Left renal pelvis (tissue), 4 donors: ENCODE measurements around the gene LRRC37B. TPM values are rescaled to one million over a fixed set of nuclear protein-coding genes. Genes with fewer than 3 reads are reported as not detected.
"Not testable (repeated sequence)": the region's sequence is repeated elsewhere in the genome, so short reads cannot be mapped to it uniquely, and the experiment has no call there.

ENCODE experiments used
- DNase-seq, 4 donors: peaks; one replicate each; pipeline ENCODE4 v3.0.0-alpha.2; 2013; ENCODE audit warnings: low read depth in 4 of 4, low spot score in 3 of 4
- polyA plus RNA-seq, 4 donors: library from polyadenylated mRNA; unstranded; fragments of 120-200 nt; gene quantifications; one replicate each; pipeline ENCODE4 v1.2.1, GENCODE V29; 2013; ENCODE audit not compliant: insufficient read length in 4 of 4

The LRRC37B gene
- 10 to 100 TPM; 20.3 to 28.5 (median 23.1) TPM for polyA plus RNA-seq

DNA sequence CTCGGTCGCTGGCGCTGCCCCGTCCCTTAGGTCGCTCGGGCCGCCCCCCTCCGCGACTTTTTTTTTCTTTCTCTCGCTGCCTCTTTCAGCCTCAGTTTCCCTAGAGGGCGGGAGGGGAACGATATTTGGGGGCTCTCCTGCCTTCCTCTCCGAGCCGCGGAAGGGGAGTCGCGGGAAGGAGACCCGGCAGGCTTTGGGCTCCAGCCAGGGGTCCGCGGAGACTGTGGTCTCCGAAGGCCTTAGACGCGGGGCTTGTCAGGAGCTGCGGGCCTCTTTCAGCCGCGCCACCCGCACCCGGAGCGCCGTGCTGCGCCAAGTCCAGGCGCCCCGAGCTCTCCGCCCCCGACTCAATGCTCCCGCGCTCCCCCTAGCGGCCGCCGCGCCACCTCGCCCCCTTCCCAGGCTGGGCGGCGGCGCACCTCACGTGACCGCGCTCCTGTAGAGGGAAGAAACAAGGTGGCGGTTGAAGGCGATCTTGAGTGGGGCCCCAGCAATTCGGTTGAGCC is at the start of gene LRRC37B:
TSS of gene LRRC37B (plus strand) at position 427 of the 506 bp plus-strand sequence. CDS start 14,010 bp downstream, outside the sequence.
- DNase-seq, result peak in 3 of 4 donors; percentile 48 to 69 (median 55)

DNA sequence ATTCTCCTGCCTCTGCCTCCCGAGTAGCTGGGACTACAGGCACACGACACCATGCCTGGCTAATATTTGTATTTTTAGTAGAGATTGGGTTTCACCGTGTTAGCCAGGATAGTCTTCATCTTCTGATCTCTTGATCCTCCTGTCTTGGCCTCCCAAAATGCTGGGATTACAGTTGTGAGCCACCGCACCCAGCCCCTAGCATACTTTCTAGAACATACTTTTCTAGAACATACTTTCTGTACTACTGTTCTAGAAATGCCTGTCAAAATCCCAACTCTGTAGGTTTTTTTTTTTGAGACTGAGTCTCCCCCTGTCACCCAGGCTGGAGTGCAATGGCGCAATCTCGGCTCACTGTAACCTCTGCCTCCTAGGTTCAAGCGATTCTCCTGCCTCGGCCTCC is 43.1 kb upstream of the LRRC37B start:
- DNase-seq, result not testable (repeated sequence)

DNA sequence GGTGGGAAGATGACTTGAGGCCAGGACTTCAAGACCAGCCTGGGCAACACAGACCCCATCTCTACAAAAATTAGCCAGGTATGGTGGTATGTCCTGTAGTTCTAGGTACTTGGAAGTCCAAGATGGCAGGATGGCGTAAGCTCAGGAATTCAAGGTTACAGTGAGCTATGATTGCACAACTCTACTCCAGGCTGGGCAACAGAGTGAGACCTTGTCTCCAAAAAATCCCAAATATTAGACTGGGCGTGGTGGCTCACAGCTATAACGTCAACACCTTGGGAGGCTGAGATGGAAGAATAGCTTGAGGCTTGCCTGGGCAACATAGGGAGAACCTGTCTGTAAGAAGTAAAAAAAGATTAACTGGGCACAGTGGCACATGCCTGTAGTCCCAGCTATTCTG is 39.5 kb upstream of the LRRC37B start:
- DNase-seq, result no peak

GRCh38 chr17:31970416-31970815 is 36.8 kb upstream of the LRRC37B start:
- not testable (repeated sequence) for DNase-seq

DNA sequence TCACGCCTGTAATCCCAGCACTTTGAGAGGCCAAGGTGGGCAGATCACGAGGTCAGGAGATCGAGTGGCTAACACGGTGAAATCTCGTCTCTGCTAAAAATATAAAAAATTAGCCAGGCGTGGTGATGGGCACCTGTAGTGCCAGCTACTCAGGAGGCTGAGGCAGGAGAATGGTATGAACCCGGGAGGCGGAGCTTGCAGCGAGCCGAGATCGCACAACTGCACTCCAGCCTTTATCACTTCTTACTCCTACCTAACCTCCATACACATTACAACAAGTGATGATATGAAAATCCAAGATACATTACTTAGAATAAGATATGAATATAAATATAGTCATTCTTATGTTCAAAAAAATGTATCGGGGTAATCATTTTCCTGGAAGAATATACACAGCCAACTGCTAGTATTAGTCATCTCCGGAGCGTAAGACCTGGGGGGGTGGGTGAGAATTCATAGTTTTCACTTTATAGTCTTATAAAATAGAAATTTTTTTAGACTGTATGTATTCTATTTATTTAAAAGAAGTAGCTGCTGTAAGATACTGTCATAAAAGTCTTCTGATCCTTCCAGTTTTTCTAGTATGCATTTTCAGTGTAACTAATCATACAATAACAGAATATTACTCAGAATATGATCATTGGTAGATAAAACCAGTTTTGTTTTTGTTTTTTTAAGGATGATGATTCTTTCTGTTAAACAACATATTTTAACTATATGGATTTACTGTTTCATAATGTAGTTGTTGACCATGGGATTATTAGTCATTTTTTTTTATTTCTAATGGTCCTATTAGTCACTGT is 32.7 kb upstream of the LRRC37B start:
- DNase-seq, result not testable (repeated sequence)

- DNase-seq, result not testable (repeated sequence)
Measured at GRCh38 chr17:31975391-31975790, 31.8 kb upstream of the LRRC37B start.

DNA sequence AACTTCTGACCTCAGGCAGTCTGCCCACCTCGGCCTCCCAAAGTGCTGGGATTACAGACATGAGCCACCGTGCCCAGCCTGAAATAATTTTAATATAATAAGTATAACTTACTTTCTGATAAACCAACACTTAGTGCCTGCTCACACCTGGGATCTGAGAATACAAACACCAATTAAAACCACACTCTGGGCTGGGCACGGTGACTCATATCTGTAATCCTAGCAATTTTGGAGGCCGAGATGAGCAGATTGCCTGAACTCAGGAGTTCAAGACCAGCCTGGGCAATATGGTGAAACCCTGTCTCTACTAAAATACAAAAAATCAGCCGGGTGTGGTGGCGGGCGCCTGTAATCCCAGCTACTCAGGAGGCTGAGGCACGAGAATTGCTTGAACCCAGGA is 15.4 kb upstream of the LRRC37B start:
- not testable (repeated sequence) for DNase-seq

- no peak for DNase-seq
Measured at GRCh38 chr17:31997005-31997404, 10.2 kb upstream of the LRRC37B start.

DNA sequence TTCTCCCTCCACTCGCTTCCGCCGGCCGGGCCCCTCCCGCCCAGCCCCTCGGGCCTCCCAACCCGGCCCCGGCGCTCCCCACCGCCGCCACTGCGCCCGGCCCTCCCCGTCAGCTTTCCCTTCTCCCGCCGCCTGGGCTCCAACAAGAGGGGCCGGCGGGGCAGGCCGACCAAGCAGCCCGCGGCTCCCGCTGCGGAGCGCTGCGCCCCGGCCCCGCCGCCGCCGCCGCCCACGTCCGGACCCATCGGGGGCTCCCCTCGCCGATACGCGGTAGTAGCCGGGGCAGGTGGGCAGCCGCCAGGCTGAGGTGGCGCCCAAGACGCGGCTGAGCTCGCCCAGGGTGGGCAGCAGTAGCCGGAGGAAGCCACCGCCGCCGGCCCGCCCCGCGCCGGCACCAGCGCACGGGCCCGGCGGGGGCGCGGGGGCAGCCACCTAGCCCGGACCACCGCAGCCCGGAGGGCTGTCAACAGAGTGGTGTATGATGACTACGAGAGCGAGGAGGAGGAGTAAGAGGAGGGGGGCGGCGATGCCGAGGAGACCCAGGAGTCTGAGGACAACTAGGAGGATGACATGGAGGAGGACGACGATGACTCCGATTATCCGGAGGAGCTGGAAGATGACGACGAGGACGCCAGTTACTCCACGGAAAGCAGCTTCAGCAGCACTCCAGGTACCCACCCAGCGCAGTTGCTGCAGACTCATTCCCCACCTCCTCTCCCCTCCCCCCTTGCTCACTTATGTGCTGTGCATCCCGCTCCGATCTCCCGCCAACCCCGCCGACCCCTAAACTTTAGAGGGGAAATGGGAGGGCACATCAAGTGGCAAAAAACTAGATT is 498 bp downstream of the LRRC37B start:
- peak in 2 of 4 donors; percentile 33 to 43 for DNase-seq

- no peak for DNase-seq
Measured at GRCh38 chr17:32009262-32009542, 2.0 kb downstream of the LRRC37B start.

DNA sequence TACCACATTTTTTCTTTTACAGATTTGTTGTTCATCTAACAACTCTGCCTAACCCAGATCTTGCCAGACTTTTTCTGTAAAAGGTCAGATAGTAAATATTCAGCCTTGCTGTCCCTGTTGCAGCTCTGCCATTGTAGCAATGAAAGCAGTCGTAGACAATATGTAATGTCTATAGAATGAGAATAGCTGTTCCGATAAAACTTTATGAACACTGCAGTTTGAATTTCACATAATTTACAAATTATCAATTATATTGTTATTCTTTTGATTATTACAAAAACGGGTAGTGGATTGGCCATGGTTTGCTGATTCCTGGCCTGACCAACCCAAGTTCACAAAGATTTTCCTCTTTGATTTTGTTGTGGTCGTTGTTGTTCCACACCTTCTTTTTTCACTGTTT is 2.9 kb downstream of the LRRC37B start:
- no peak for DNase-seq

- peak in 1 of 4 donors; percentile 37 for DNase-seq
Measured at GRCh38 chr17:32015245-32016013, 8.2 kb downstream of the LRRC37B start.

- DNase-seq, result no peak
Measured at GRCh38 chr17:32016231-32016630, 9.0 kb downstream of the LRRC37B start.

DNA sequence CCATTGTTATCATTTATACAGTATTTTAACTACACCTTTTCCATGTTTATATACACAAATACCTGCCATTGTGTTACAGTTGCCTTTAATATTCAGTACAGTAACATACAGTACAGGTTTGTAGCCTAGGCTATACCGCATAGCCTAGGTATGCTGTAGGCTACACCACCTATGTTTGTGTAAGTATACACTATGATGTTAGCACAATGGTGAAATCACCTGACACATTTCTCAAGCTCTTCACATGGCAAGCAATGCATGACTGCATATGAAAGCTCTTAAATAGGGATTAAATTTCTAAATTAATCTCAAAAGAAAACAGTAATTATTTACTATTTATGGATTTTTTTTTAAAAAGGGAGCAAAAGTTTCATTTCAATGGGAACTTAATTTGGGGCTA is 12.0 kb downstream of the LRRC37B start:
- DNase-seq, result no peak

DNA sequence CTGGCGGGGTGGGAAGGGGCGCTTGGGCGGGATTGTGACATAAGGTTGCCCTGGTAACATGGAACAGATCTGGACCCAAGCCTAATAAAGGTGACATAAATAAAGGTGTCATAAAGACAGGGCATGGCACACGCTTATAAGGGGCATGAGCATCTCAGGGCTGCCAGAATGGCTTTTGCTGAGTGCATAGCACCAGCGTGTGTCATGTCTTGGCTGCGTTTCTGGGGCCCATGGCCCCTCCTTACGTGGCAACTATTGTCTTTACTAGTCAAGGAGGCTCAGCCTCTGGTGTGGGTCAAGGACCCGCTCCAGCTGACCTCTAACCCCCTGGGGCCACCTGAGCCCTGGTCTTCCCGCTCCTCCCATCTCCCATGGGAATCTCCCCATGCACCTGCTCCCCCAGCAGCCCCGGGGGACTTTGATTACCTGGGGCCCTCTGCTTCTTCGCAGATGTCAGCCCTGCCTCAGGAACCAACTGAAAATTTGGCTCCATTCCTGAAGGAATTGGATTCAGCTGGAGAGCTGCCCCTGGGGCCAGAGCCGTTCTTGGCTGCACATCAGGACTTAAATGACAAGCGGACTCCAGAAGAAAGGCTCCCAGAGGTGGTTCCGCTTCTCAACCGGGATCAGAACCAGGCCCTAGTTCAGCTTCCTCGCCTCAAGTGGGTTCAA is 13.9 kb downstream of the LRRC37B start:
- no peak for DNase-seq

DNA sequence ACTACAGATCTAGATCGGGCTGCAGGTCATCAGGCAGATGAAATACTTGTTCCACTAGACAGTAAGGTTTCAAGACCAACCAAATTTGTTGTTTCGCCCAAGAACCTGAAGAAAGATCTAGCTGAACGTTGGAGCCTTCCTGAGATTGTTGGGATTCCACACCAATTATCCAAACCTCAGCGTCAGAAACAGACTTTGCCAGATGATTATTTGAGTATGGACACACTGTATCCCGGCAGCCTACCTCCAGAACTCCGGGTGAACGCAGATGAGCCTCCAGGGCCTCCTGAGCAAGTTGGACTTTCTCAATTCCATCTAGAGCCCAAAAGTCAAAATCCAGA is 14.4 kb downstream of the LRRC37B start:
- no peak for DNase-seq

DNA sequence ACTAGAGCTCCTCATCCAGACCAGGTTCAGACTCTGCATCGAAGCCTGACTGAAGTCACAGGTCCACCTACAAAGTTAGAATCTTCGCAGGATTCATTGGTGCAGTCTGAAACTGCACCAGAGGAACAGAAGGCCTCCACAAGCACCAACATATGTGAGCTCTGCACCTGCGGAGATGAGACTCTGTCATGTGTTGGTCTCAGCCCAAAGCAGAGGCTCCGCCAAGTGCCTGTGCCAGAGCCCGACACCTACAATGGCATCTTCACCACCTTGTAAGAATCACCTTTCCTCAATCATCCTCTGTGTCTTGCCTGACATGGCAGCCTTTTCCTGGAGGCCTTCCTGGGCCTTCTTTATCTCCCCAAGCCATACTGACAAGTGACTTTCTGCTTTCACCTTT is 15.4 kb downstream of the LRRC37B start:
- DNase-seq, result not testable (repeated sequence)

DNA sequence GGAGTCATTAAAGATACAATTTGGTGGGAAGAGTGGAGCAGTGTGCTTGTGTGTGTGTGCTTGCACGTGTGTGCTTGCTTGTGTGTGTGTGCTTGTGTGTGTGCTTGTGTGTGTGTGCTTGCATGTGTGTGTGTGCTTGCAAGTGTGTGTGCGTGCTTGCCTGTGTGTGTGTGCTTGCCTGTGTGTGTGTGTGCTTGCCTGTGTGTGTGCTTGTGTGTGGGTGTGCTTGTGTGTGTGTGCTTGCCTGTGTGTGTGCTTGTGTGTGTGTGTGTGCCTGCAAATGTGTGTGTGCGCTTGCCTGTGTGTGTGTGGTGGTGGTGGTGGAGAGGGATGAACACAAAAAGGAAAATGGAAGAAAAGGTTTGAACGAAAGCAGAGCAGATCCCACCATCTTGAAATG is 20.1 kb downstream of the LRRC37B start:
- not testable (repeated sequence) for DNase-seq

GRCh38 chr17:32033223-32033622 is 26.0 kb downstream of the LRRC37B start:
- no peak for DNase-seq

GRCh38 chr17:32033812-32034211 is 26.6 kb downstream of the LRRC37B start:
- DNase-seq, result not testable (repeated sequence)
